HepG2 (cell line): ENCODE measurements around the gene CACNG7. TPM values are rescaled to one million over a fixed set of nuclear protein-coding genes. Genes with fewer than 3 reads are reported as not detected.

Experiments used
- ATAC-seq: fragments of 200-7000 bp; cut with Tn5 transposase; 3 replicates; pipeline ENCODE4 v1.9.1; 2020; ENCODE audit warnings: mild to moderate bottlenecking, moderate library complexity
- BruUV-seq: library from RNA; stranded (reverse); fragments of 400-500 nt; replicated peaks from 2 replicates; lab custom pipeline; 2021; lab: Mats Ljungman, UMichigan
- CTCF ChIA-PET: fragments of 300-600 bp; formaldehyde crosslinking; extraction: SDS; loops from one replicate; lab custom pipeline; 2021; ENCODE audit warnings: low total read pairs, inconsistent platforms, low intra/inter-chr PET ratio; lab: Yijun Ruan, JAX
- POLR2A ChIA-PET: fragments of 350-600 bp; sonication (Branson Sonifier 250); formaldehyde crosslinking; loops from one replicate; lab custom pipeline; 2020; ENCODE audit warnings: antibody characterized with exemption, inconsistent platforms; lab: Yijun Ruan, JAX
- DNase-seq: peaks from one replicate; pipeline ENCODE4 v3.0.0-alpha.2; 2015; ENCODE audit warnings: low spot score
- FAIRE-seq: peaks from 3 replicates; lab custom pipeline; 2011; peaks lifted over from hg19 to GRCh38; lab: Jason Lieb, UNC
- H2AFZ ChIP-seq: one replicate; pipeline ENCODE4 v1.6.1; 2011; ENCODE audit warnings: low read length, inconsistent platforms
- H3K27ac ChIP-seq: fragments of 300-600 bp; 3 replicates; pipeline ENCODE4 v1.8.0; 2011; ENCODE audit warnings: mixed run types, mild to moderate bottlenecking, mixed read lengths, low read length, inconsistent platforms; ENCODE audit not compliant: insufficient read depth; ENCODE audit errors: extremely low read length
- H3K27me3 ChIP-seq, 2 experiments: fragments of 200-600 bp in 1 of 2; 2 replicates in 1 of 2; 3 replicates in 1 of 2; pipeline versions ENCODE4 v1.6.0 to v1.8.0; 2011; ENCODE audit warnings: low read length in 2 of 2, mild to moderate bottlenecking in 2 of 2, moderate library complexity in 2 of 2, inconsistent platforms in 1 of 2; ENCODE audit not compliant: insufficient read depth in 2 of 2, control insufficient read depth in 1 of 2
- H3K36me3 ChIP-seq, 2 experiments: fragments of 200-600 bp in 1 of 2; replicated peaks in 1 of 2; 2 replicates in 1 of 2; 3 replicates in 1 of 2; pipeline versions ENCODE4 v1.5.1 to v1.8.0; 2011; ENCODE audit warnings: low read length in 2 of 2, inconsistent platforms in 1 of 2; ENCODE audit not compliant: insufficient read depth in 2 of 2, control insufficient read depth in 1 of 2
- H3K4me1 ChIP-seq: 2 replicates; pipeline ENCODE4 v1.5.1; 2012; ENCODE audit warnings: low read length, inconsistent platforms; ENCODE audit not compliant: insufficient read depth
- H3K4me2 ChIP-seq: 2 replicates; pipeline ENCODE4 v1.6.0; 2011; ENCODE audit warnings: low read depth, low read length, inconsistent platforms
- H3K4me3 ChIP-seq, 3 experiments: fragments of 200-600 bp in 1 of 3; sonication (generic), shearing (Covaris generic) in 1 of 3; replicated peaks in 1 of 3; 2 replicates each; pipeline ENCODE4 v1.5.1; 2011 to 2016; ENCODE audit warnings: low read length in 3 of 3, inconsistent platforms in 2 of 3, low read depth in 2 of 3, mild to moderate bottlenecking in 2 of 3, control low read depth in 1 of 3, mixed read lengths in 1 of 3; ENCODE audit not compliant: insufficient read depth in 1 of 3
- H3K79me2 ChIP-seq: one replicate; pipeline ENCODE4 v1.6.1; 2011; ENCODE audit warnings: low read length, inconsistent platforms; ENCODE audit not compliant: insufficient read depth
- H3K9ac ChIP-seq: 2 replicates; pipeline ENCODE4 v1.6.0; 2011; ENCODE audit warnings: mild to moderate bottlenecking, low read depth, low read length, inconsistent platforms; ENCODE audit not compliant: insufficient read depth
- H3K9me3 ChIP-seq: 2 replicates; pipeline ENCODE4 v1.5.1; 2012; ENCODE audit warnings: mild to moderate bottlenecking, low read length
- H4K20me1 ChIP-seq: 2 replicates; pipeline ENCODE4 v1.6.0; 2011; ENCODE audit warnings: inconsistent platforms, mild to moderate bottlenecking, low read length, moderate library complexity; ENCODE audit not compliant: insufficient read depth
- ASH2L ChIP-seq: fragments of 300-600, 200-600 bp; sonication (generic); IDR thresholded peaks from 2 replicates; pipeline ENCODE4 v1.7.0; 2017; ENCODE audit warnings: low read depth, mild to moderate bottlenecking, moderate library complexity, mixed read lengths, low read length; ENCODE audit not compliant: insufficient read length
- FOXJ3 ChIP-seq: sonication (generic); formaldehyde crosslinking; IDR thresholded peaks from 2 replicates; pipeline ENCODE4 v1.4.0; 2020; ENCODE audit warnings: missing genetic modification reagents, mild to moderate bottlenecking, borderline replicate concordance
- KLF6 ChIP-seq: IDR thresholded peaks from 2 replicates; pipeline ENCODE4 v1.8.0; 2016; ENCODE audit warnings: missing biosample characterization, missing genetic modification reagents
- MTF2 ChIP-seq: sonication (generic); formaldehyde crosslinking; IDR thresholded peaks from 2 replicates; pipeline ENCODE4 v1.5.0; 2020; ENCODE audit warnings: missing genetic modification reagents, borderline replicate concordance
- MYC ChIP-seq: sonication (generic); formaldehyde crosslinking; IDR thresholded peaks from 2 replicates; pipeline ENCODE4 v1.9.0; 2021; ENCODE audit warnings: missing genetic modification reagents, borderline replicate concordance
- NCOA1 ChIP-seq: sonication (generic); formaldehyde crosslinking; IDR thresholded peaks from 2 replicates; pipeline ENCODE4 v1.9.0; 2021; ENCODE audit warnings: missing genetic modification reagents
- SOX6 ChIP-seq, 2 experiments: fragments of 450-650 bp in 1 of 2; sonication (generic) in 1 of 2; formaldehyde crosslinking in 1 of 2; IDR thresholded peaks; 2 replicates each; pipeline versions ENCODE4 v1.4.0 to v1.6.1; 2017 to 2020; ENCODE audit warnings: antibody characterized with exemption in 1 of 2, mild to moderate bottlenecking in 1 of 2, missing genetic modification reagents in 1 of 2
- TBP ChIP-seq: sonication (generic); formaldehyde crosslinking; IDR thresholded peaks from 2 replicates; pipeline ENCODE4 v1.5.0; 2020; ENCODE audit warnings: missing genetic modification reagents
- ZBTB7A ChIP-seq: sonication (generic); formaldehyde crosslinking; IDR thresholded peaks from 2 replicates; pipeline ENCODE4 v1.8.0; 2022; ENCODE audit warnings: mild to moderate bottlenecking, missing genetic modification reagents
- ZHX2 ChIP-seq, 2 experiments: sonication (generic) in 1 of 2; formaldehyde crosslinking in 1 of 2; IDR thresholded peaks; 2 replicates each; pipeline versions ENCODE4 v1.6.1 to v1.9.0; 2014 to 2022; ENCODE audit warnings: antibody characterized with exemption in 1 of 2, borderline replicate concordance in 1 of 2, inconsistent platforms in 1 of 2, low read depth in 1 of 2, missing genetic modification reagents in 1 of 2
- ZNF274 ChIP-seq: sonication (generic); formaldehyde crosslinking; IDR thresholded peaks from 2 replicates; pipeline ENCODE4 v1.5.1; 2020; ENCODE audit warnings: mild to moderate bottlenecking, missing genetic modification reagents
- ZNF552 ChIP-seq: sonication (generic); formaldehyde crosslinking; IDR thresholded peaks from 2 replicates; pipeline ENCODE4 v1.9.0; 2022; ENCODE audit warnings: missing genetic modification reagents, mild to moderate bottlenecking, borderline replicate concordance
- ZNF768 ChIP-seq: sonication (generic); formaldehyde crosslinking; IDR thresholded peaks from 2 replicates; pipeline ENCODE4 v1.4.0; 2020; ENCODE audit warnings: missing genetic modification reagents
- ZNF878 ChIP-seq: sonication (generic); formaldehyde crosslinking; IDR thresholded peaks from 2 replicates; pipeline ENCODE4 v1.8.1; 2023; ENCODE audit warnings: mild to moderate bottlenecking, missing genetic modification reagents, moderate library complexity
- WGBS: methylation state at CpG from one replicate; pipeline ENCODE4 v1.1.6; 2017; ENCODE audit warnings: low lambda C conversion rate; 5-methylcytosine and 5-hydroxymethylcytosine counted together
- in situ Hi-C: cut with HindIII; loops from 2 replicates; pipeline ENCODE4 v1.10.0; 2017; ENCODE audit warnings: low pct_unique_long_range_greater_than_20kb; ENCODE audit not compliant: extremely low pct_ligation_motif_present
- intact Hi-C: fragments of 100-400 bp; cut with micrococcal nuclease; formaldehyde crosslinking; loops from one replicate; pipeline ENCODE4 v1.10.0; 2022; ENCODE audit not compliant: unreplicated experiment
- polyA plus RNA-seq, 8 experiments: library from polyadenylated mRNA; depleted of rRNA in 3 of 8; stranded (reverse) in 7 of 8; unstranded in 1 of 8; fragments of >200 nt; fragmentation: Illumina TruSeq in 4 of 8; extraction: Trizol in 4 of 8; gene quantifications; 2 replicates each; pipeline versions ENCODE4 v1.2.1 to v1.2.3, GENCODE V29; 2011 to 2016; ENCODE audit warnings: low read depth in 4 of 8, missing spikeins in 1 of 8, mixed read lengths in 1 of 8; ENCODE audit not compliant: insufficient read depth in 1 of 8
- total RNA-seq, 5 experiments: library from RNA; depleted of rRNA; stranded (reverse); fragments of >200 nt; fragmentation: Illumina TruSeq; extraction: Trizol; gene quantifications; 2 replicates each; pipeline ENCODE4 v1.2.3, GENCODE V29; 2016; ENCODE audit warnings: low read depth in 1 of 5

Gene CACNG7
- total and polyA plus RNA-seq, 2 of the 13 experiments (the other 11 are each of a cell fraction or from before 2014, with no cell fraction given) = not detected

DNA sequence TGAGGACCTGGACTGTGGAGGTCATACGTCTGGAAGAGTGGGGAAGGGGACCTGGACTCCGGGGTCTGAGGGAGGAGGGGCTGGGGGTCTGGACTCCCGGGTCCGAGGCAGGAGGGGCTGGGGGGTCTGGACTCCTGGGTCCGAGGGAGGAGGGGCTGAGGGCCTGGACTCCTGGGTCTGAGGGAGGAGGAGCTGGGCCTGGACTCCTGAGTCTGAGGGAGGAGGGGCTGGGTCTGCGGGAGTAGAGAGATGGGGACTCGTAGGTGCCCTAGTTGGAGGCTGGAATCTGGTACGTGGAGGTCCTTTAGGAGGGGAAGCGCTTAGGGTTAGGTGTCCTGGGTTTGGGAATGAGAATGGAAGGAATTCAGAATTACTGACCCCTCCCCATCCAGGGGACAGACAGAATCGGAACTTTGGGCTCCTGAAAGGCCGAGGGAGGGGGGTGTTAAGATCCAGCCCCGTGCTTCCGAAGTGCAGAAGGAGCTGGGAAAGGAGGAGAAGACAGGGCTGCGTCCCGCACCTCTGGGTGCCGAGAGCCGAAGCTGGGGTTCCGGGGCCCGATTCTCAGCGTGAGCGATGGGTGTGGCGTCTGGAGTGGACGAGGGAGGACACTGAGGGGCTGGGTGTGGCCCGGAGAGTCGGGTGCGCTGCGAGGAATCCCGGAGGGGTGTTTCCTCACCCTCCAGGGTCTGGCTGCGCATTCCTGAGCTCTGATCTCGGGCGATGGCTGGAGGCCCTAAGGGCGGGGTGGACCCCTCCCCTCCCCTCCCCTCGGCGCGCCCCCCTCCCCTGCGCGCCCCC lies 40.8 kb upstream of the CACNG7 start:
- BruUV-seq = no TSS peak
- in situ Hi-C loops = no loop called here
- intact Hi-C loops = no loop called here
- no peak for TF ChIP-seq NCOA1 (CRISPR knock-in tag)
- no peak for TF ChIP-seq ZBTB7A
- TF ChIP-seq ZNF274 (CRISPR knock-in tag) = no peak
- no peak for TF ChIP-seq ZNF552 (CRISPR knock-in tag)
- TF ChIP-seq FOXJ3 (CRISPR knock-in tag) = no peak
- TF ChIP-seq ZNF768 (CRISPR knock-in tag) = no peak
- no peak for TF ChIP-seq KLF6 (CRISPR knock-in tag)
- TF ChIP-seq ZHX2 (IDR thresholded peaks at IDR 0.05; ENCODE audit: low read depth) = no peak
- TF ChIP-seq ZHX2 (CRISPR knock-in tag; IDR thresholded peaks at IDR 0.05; ENCODE audit: borderline replicate concordance) = no peak
- TF ChIP-seq ZNF878 (CRISPR knock-in tag) = no peak
- peak; percentile 23 for TF ChIP-seq ASH2L
- TF ChIP-seq MTF2 (CRISPR knock-in tag) = no peak
- TF ChIP-seq TBP = no peak
- TF ChIP-seq SOX6 (IDR thresholded peaks at IDR 0.05) = no peak
- TF ChIP-seq SOX6 (CRISPR knock-in tag; IDR thresholded peaks at IDR 0.05) = no peak
- 0 out of 2 replicates have a peak, but pooled peaks have one; percentile 18 for TF ChIP-seq MYC (CRISPR knock-in tag)

More for the DNA sequence above, 40.8 kb upstream of the CACNG7 start:
- FAIRE-seq (no peak), DNase-seq (peak; percentile 47), ATAC-seq (peak; percentile 8)
- Histone ChIP-seq H3K4me3 (peak overlapping the region; percentile 76 to 99 (median 99)), H3K27ac (peak overlapping the region; percentile 98), H3K4me2 (peak overlapping the region; percentile 93), H3K4me1 (peaks cover 23% of the 10 kb centered on the region), H2AFZ (no peak overlapping the region), H3K36me3 (peaks cover 2 to 23% of the 10 kb centered on the region in 2 experiments; a peak in 2 of 5 replicates), H3K27me3 (no peaks in the 10 kb centered on the region; a peak in 1 of 5 replicates), H3K9ac (peak overlapping the region; percentile 100), H3K79me2 (peaks cover 33% of the 10 kb centered on the region), H3K9me3 (no peaks in the 10 kb centered on the region), H4K20me1 (peaks cover 21% of the 10 kb centered on the region; the same call in 1 of the 2 replicates)
- ChIA-PET CTCF (no interaction called here), POLR2A (interaction anchor here (0.6 to 5.6 kb wide), 13 partner anchors 9 to 332 kb away, joined by 3 to 102 read pairs (median 5); partner anchors contain the start of genes CNOT3, MBOAT7, PRKCG and RPS9)
- under 1% methylated on average over 11 of the region's 37 CpGs for WGBS
